ENCODE data around the gene JARID2. TPM values are rescaled to one million over a fixed set of nuclear protein-coding genes. Genes with fewer than 3 reads are reported as not detected.

JARID2 gene
- total RNA-seq, 1 experiment from 2014 or later: 23.6 TPM

GRCh38 chr6:15294504-15294903 is 48.6 kb downstream of the JARID2 start:
- no peaks in the 10 kb centered on the region for H3K27me3 ChIP-seq (ENCODE audit: insufficient read depth, low read length)
- H4K20me1 ChIP-seq (ENCODE audit: insufficient read depth): no peaks in the 10 kb centered on the region
- H3K79me2 ChIP-seq (ENCODE audit: insufficient read depth, low read length): peaks cover 80% of the 10 kb centered on the region
- ChIA-PET CTCF (no interaction called here), RAD21 (ENCODE audit: low non-redundant PET in 1 of 2, low total read pairs in 2 of 2, uncharacterized antibody in 2 of 2, unreplicated experiment in 2 of 2) (no interaction called here), POLR2A (no interaction called here)
- no peak overlapping the region for H3K4me3 ChIP-seq (replicated peaks in 1 of 2; ENCODE audit: low read depth in 1 of 2, low read length in 2 of 2)
- no peaks in the 10 kb centered on the region for H3K9me3 ChIP-seq (ENCODE audit: control insufficient read depth in 1 of 2, insufficient read depth in 1 of 2, low read depth in 1 of 2, low read length in 2 of 2)
- no peaks in the 10 kb centered on the region for H3K36me3 ChIP-seq (ENCODE audit: control insufficient read depth in 1 of 2, insufficient read depth in 2 of 2, low read length in 2 of 2)
- no peak overlapping the region for H3K27ac ChIP-seq (ENCODE audit: low read depth, low read length)
- H3K9ac ChIP-seq (ENCODE audit: low read length): no peak overlapping the region
- BruUV-seq (replicated peaks): no TSS peak
- intact Hi-C loops (cut with micrococcal nuclease): no loop called here
- no peak overlapping the region for H2AFZ ChIP-seq (ENCODE audit: low read depth, low read length, poor library complexity, severe bottlenecking)
- DNase-seq (ENCODE audit: low read depth, low spot score) (no peak), ATAC-seq (no peak)
- H3K4me2 ChIP-seq (ENCODE audit: low read length): no peak overlapping the region
- no peaks in the 10 kb centered on the region for H3K9me2 ChIP-seq (ENCODE audit: insufficient read depth)
- TF ChIP-seq, protein P1, sequence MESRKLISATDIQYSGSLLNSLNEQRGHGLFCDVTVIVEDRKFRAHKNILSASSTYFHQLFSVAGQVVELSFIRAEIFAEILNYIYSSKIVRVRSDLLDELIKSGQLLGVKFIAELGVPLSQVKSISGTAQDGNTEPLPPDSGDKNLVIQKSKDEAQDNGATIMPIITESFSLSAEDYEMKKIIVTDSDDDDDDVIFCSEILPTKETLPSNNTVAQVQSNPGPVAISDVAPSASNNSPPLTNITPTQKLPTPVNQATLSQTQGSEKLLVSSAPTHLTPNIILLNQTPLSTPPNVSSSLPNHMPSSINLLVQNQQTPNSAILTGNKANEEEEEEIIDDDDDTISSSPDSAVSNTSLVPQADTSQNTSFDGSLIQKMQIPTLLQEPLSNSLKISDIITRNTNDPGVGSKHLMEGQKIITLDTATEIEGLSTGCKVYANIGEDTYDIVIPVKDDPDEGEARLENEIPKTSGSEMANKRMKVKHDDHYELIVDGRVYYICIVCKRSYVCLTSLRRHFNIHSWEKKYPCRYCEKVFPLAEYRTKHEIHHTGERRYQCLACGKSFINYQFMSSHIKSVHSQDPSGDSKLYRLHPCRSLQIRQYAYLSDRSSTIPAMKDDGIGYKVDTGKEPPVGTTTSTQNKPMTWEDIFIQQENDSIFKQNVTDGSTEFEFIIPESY (IDR thresholded peaks at IDR 0.05; ENCODE audit: extremely low read depth, insufficient replicate concordance, low read length): no peak
- TF ChIP-seq EZH2phosphoT487 (IDR thresholded peaks at IDR 0.05; ENCODE audit: borderline replicate concordance) (no peak), ELF1 (IDR thresholded peaks at IDR 0.05; ENCODE audit: borderline replicate concordance, low read depth) (no peak)
- H3K4me1 ChIP-seq (ENCODE audit: control insufficient read depth in 1 of 2, insufficient read depth in 2 of 2, low read length in 2 of 2): peaks cover 11 to 37% of the 10 kb centered on the region in 2 experiments

- H3K4me2 ChIP-seq (ENCODE audit: low read length): no peak overlapping the region
- H3K4me3 ChIP-seq (replicated peaks in 1 of 2; ENCODE audit: low read depth in 1 of 2, low read length in 2 of 2): no peak overlapping the region
- intact Hi-C loops (cut with micrococcal nuclease): no loop called here
- ChIA-PET POLR2A (no interaction called here), RAD21 (ENCODE audit: low non-redundant PET in 1 of 2, low total read pairs in 2 of 2, uncharacterized antibody in 2 of 2, unreplicated experiment in 2 of 2) (no interaction called here), CTCF (no interaction called here)
- DNase-seq (ENCODE audit: low read depth, low spot score): no peak
- no peak overlapping the region for H2AFZ ChIP-seq (ENCODE audit: low read depth, low read length, poor library complexity, severe bottlenecking)
- H3K9ac ChIP-seq (ENCODE audit: low read length): no peak overlapping the region
- H3K27ac ChIP-seq (ENCODE audit: low read depth, low read length): no peak overlapping the region
- peaks cover 82% of the 10 kb centered on the region for H3K79me2 ChIP-seq (ENCODE audit: insufficient read depth, low read length)
- H3K36me3 ChIP-seq (ENCODE audit: control insufficient read depth in 1 of 2, insufficient read depth in 2 of 2, low read length in 2 of 2): no peaks in the 10 kb centered on the region
- no peaks in the 10 kb centered on the region for H3K9me3 ChIP-seq (ENCODE audit: control insufficient read depth in 1 of 2, insufficient read depth in 1 of 2, low read depth in 1 of 2, low read length in 2 of 2)
- H3K27me3 ChIP-seq (ENCODE audit: insufficient read depth, low read length): no peaks in the 10 kb centered on the region
- no peaks in the 10 kb centered on the region for H3K9me2 ChIP-seq (ENCODE audit: insufficient read depth)
- BruUV-seq (replicated peaks): no TSS peak
- no peaks in the 10 kb centered on the region for H4K20me1 ChIP-seq (ENCODE audit: insufficient read depth)
- no peak for ATAC-seq
- H3K4me1 ChIP-seq (ENCODE audit: control insufficient read depth in 1 of 2, insufficient read depth in 2 of 2, low read length in 2 of 2): peaks cover 9 to 38% of the 10 kb centered on the region in 2 experiments
- TF ChIP-seq ELF1 (IDR thresholded peaks at IDR 0.05; ENCODE audit: borderline replicate concordance, low read depth) (no peak), YY1 (IDR thresholded peaks at IDR 0.05; ENCODE audit: extremely low read depth, insufficient replicate concordance, low read depth, low read length) (no peak), EZH2phosphoT487 (IDR thresholded peaks at IDR 0.05; ENCODE audit: borderline replicate concordance) (no peak), SIN3A (IDR thresholded peaks at IDR 0.05; ENCODE audit: low read depth) (no peak), RAD21 (IDR thresholded peaks at IDR 0.05; ENCODE audit: low read depth) (no peak), SRF (IDR thresholded peaks at IDR 0.05; ENCODE audit: low read depth) (no peak), POLR2AphosphoS5 (IDR thresholded peaks at IDR 0.05; ENCODE audit: low read depth, low read length) (no peak), CBX3 (IDR thresholded peaks at IDR 0.05; ENCODE audit: low read depth) (no peak), ZFX (IDR thresholded peaks at IDR 0.05) (no peak), JUND (IDR thresholded peaks at IDR 0.05) (no peak)
- TF ChIP-seq, protein P2, sequence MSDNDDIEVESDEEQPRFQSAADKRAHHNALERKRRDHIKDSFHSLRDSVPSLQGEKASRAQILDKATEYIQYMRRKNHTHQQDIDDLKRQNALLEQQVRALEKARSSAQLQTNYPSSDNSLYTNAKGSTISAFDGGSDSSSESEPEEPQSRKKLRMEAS (IDR thresholded peaks at IDR 0.05): no peak
- TF ChIP-seq, protein P1 (IDR thresholded peaks at IDR 0.05; ENCODE audit: extremely low read depth, insufficient replicate concordance, low read length): no peak
- TF ChIP-seq, protein P3, sequence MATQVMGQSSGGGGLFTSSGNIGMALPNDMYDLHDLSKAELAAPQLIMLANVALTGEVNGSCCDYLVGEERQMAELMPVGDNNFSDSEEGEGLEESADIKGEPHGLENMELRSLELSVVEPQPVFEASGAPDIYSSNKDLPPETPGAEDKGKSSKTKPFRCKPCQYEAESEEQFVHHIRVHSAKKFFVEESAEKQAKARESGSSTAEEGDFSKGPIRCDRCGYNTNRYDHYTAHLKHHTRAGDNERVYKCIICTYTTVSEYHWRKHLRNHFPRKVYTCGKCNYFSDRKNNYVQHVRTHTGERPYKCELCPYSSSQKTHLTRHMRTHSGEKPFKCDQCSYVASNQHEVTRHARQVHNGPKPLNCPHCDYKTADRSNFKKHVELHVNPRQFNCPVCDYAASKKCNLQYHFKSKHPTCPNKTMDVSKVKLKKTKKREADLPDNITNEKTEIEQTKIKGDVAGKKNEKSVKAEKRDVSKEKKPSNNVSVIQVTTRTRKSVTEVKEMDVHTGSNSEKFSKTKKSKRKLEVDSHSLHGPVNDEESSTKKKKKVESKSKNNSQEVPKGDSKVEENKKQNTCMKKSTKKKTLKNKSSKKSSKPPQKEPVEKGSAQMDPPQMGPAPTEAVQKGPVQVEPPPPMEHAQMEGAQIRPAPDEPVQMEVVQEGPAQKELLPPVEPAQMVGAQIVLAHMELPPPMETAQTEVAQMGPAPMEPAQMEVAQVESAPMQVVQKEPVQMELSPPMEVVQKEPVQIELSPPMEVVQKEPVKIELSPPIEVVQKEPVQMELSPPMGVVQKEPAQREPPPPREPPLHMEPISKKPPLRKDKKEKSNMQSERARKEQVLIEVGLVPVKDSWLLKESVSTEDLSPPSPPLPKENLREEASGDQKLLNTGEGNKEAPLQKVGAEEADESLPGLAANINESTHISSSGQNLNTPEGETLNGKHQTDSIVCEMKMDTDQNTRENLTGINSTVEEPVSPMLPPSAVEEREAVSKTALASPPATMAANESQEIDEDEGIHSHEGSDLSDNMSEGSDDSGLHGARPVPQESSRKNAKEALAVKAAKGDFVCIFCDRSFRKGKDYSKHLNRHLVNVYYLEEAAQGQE (IDR thresholded peaks at IDR 0.05; ENCODE audit: low read depth): no peak
Observed at GRCh38 chr6:15296249-15296648, 50.4 kb downstream of the JARID2 start.
